GM23338 (cell line): ENCODE data around the gene GRIN1. TPM values are rescaled to one million over a fixed set of nuclear protein-coding genes. Genes with fewer than 3 reads are reported as not detected.

Experiments
- ATAC-seq: fragments of 200-7000 bp; cut with Tn5 transposase; 3 replicates; pipeline ENCODE4 v1.9.1; 2020
- DNase-seq: peaks from one replicate; pipeline ENCODE4 v3.0.0-alpha.2; 2015; ENCODE audit warnings: low spot score
- H2AFZ ChIP-seq: fragments of 200-600 bp; sonication (generic); 2 replicates; pipeline ENCODE4 v1.8.0; 2016; ENCODE audit warnings: antibody characterized with exemption, mild to moderate bottlenecking, moderate library complexity
- H3F3A ChIP-seq: fragments of 200-600 bp; sonication (generic); replicated peaks from 2 replicates; pipeline ENCODE4 v1.8.0; 2017; ENCODE audit warnings: antibody characterized with exemption, mixed run types, low read depth
- H3K27ac ChIP-seq: fragments of 200-600 bp; sonication (generic); 2 replicates; pipeline ENCODE4 v1.6.1; 2016; ENCODE audit warnings: low read depth
- H3K27me3 ChIP-seq: fragments of 200-600 bp; sonication (generic); 2 replicates; pipeline ENCODE4 v1.8.0; 2016; ENCODE audit warnings: mild to moderate bottlenecking, mixed run types, moderate library complexity; ENCODE audit not compliant: insufficient read depth
- H3K36me3 ChIP-seq: fragments of 200-600 bp; sonication (generic); 2 replicates; pipeline ENCODE4 v1.8.0; 2016; ENCODE audit warnings: mild to moderate bottlenecking; ENCODE audit not compliant: insufficient read depth
- H3K4me1 ChIP-seq: fragments of 200-600 bp; sonication (generic); 2 replicates; pipeline ENCODE4 v1.8.0; 2016; ENCODE audit warnings: mild to moderate bottlenecking, moderate library complexity; ENCODE audit not compliant: insufficient read depth
- H3K4me2 ChIP-seq: fragments of 200-600 bp; sonication (generic); 2 replicates; pipeline ENCODE4 v1.7.1; 2017; ENCODE audit warnings: mixed run types
- H3K4me3 ChIP-seq: fragments of 200-600 bp; sonication (generic); 2 replicates; pipeline ENCODE4 v1.6.1; 2016; ENCODE audit warnings: mixed run types
- H3K79me2 ChIP-seq: fragments of 200-600 bp; sonication (generic); replicated peaks from 2 replicates; pipeline ENCODE4 v1.8.0; 2017; ENCODE audit warnings: mild to moderate bottlenecking; ENCODE audit not compliant: insufficient read depth
- H3K9me2 ChIP-seq: fragments of 200-600 bp; sonication (generic); 2 replicates; pipeline ENCODE4 v1.8.0; 2017; ENCODE audit not compliant: insufficient read depth
- H4K20me1 ChIP-seq: fragments of 200-600 bp; sonication (generic); replicated peaks from 2 replicates; pipeline ENCODE4 v1.8.0; 2017; ENCODE audit warnings: mild to moderate bottlenecking; ENCODE audit not compliant: insufficient read depth
- H3K27ac Mint-ChIP-seq: 2 replicates; pipeline ENCODE4 v1.8.0; 2020; ENCODE audit warnings: inconsistent platforms, mild to moderate bottlenecking, moderate library complexity, mixed read lengths
- H3K27me3 Mint-ChIP-seq: 3 replicates; pipeline ENCODE4 v1.8.0; 2022; ENCODE audit warnings: low read depth, mild to moderate bottlenecking, moderate library complexity, mixed read lengths, inconsistent platforms; ENCODE audit not compliant: insufficient read depth, poor library complexity
- H3K36me3 Mint-ChIP-seq: 3 replicates; pipeline ENCODE4 v1.8.0; 2021; ENCODE audit warnings: low read depth, mild to moderate bottlenecking, inconsistent platforms, moderate library complexity, mixed read lengths
- H3K4me1 Mint-ChIP-seq: 3 replicates; pipeline ENCODE4 v1.8.0; 2020; ENCODE audit warnings: mild to moderate bottlenecking, inconsistent platforms, mixed read lengths
- H3K4me3 Mint-ChIP-seq: 3 replicates; pipeline ENCODE4 v1.8.0; 2021; ENCODE audit warnings: moderate library complexity, mild to moderate bottlenecking, inconsistent platforms, mixed read lengths
- H3K9me3 Mint-ChIP-seq: 3 replicates; pipeline ENCODE4 v1.8.0; 2020; ENCODE audit warnings: moderate library complexity, mild to moderate bottlenecking, inconsistent platforms, mixed read lengths
- CREB1 ChIP-seq: fragments of 250-450 bp; sonication (Bioruptor Pico); IDR thresholded peaks from 2 replicates; pipeline ENCODE4 v1.5.0; 2020; ENCODE audit warnings: low read depth, mild to moderate bottlenecking, moderate library complexity
- EZH2 ChIP-seq: fragments of 200-600 bp; sonication (generic); IDR thresholded peaks from one replicate; pipeline ENCODE4 v1.8.0; 2017; ENCODE audit warnings: antibody characterized with exemption, mild to moderate bottlenecking, low read depth; ENCODE audit not compliant: unreplicated experiment
- EZH2phosphoT487 ChIP-seq: fragments of 200-600 bp; sonication (generic); IDR thresholded peaks from one replicate; pipeline ENCODE4 v1.8.1; 2018; ENCODE audit warnings: antibody characterized with exemption; ENCODE audit not compliant: unreplicated experiment
- JUNB ChIP-seq: IDR thresholded peaks from one replicate; pipeline ENCODE4 v1.6.1; 2016; ENCODE audit warnings: antibody characterized with exemption; ENCODE audit not compliant: unreplicated experiment
- NANOG ChIP-seq: IDR thresholded peaks from 2 replicates; pipeline ENCODE4 v1.6.1; 2016; ENCODE audit warnings: antibody characterized with exemption, borderline replicate concordance
- POLR2AphosphoS5 ChIP-seq: IDR thresholded peaks from 2 replicates; pipeline ENCODE4 v1.6.1; 2016; ENCODE audit warnings: antibody characterized with exemption, low read depth
- STAT1 ChIP-seq: IDR thresholded peaks from one replicate; pipeline ENCODE4 v1.6.1; 2016; ENCODE audit warnings: antibody characterized with exemption; ENCODE audit not compliant: unreplicated experiment
- ZNF114 ChIP-seq: fragments of 250-450 bp; sonication (Bioruptor Pico); IDR thresholded peaks from 2 replicates; pipeline ENCODE4 v1.5.0; 2020; ENCODE audit warnings: mild to moderate bottlenecking, moderate library complexity
- ZNF331 ChIP-seq: fragments of 250-450 bp; sonication (Bioruptor Pico); IDR thresholded peaks from 2 replicates; pipeline ENCODE4 v1.5.0; 2020; ENCODE audit warnings: low read depth, mild to moderate bottlenecking, moderate library complexity
- polyA plus RNA-seq: library from polyadenylated mRNA; unstranded; fragments of >200 nt; fragmentation: Nextera tagmentation; extraction: Ambion mirVana; gene quantifications from 2 replicates; pipeline ENCODE4 v1.2.1, GENCODE V29; 2016
- total RNA-seq: library from RNA; depleted of rRNA; stranded (reverse); fragments of >200 nt; shearing (Covaris generic); gene quantifications from 2 replicates; pipeline ENCODE4 v1.2.3, GENCODE V29; 2014
- TF ChIP-seq, protein P1 (sequence below): IDR thresholded peaks from 2 replicates; pipeline ENCODE4 v1.6.1; 2016; ENCODE audit warnings: antibody characterized with exemption
- TF ChIP-seq, protein P2 (sequence below): IDR thresholded peaks from one replicate; pipeline ENCODE4 v1.6.1; 2018; ENCODE audit warnings: antibody characterized with exemption; ENCODE audit not compliant: unreplicated experiment
- TF ChIP-seq, protein P3 (sequence below): fragments of 250-450 bp; sonication (Bioruptor Pico); IDR thresholded peaks from 2 replicates; pipeline ENCODE4 v1.5.0; 2020; ENCODE audit warnings: mild to moderate bottlenecking, moderate library complexity
- TF ChIP-seq, protein P4 (sequence below), 2 experiments: fragments of 200-600 bp in 1 of 2; sonication (generic) in 1 of 2; conservative IDR thresholded peaks; 2 replicates each; pipeline versions ENCODE4 v1.5.1 to v1.6.1; 2016 to 2017; ENCODE audit warnings: antibody characterized with exemption in 2 of 2, low read depth in 2 of 2, mild to moderate bottlenecking in 2 of 2, moderate library complexity in 1 of 2

The GRIN1 gene
- total and polyA plus RNA-seq, 2 experiments from 2014 or later: 2.7 to 5.5 TPM

DNA sequence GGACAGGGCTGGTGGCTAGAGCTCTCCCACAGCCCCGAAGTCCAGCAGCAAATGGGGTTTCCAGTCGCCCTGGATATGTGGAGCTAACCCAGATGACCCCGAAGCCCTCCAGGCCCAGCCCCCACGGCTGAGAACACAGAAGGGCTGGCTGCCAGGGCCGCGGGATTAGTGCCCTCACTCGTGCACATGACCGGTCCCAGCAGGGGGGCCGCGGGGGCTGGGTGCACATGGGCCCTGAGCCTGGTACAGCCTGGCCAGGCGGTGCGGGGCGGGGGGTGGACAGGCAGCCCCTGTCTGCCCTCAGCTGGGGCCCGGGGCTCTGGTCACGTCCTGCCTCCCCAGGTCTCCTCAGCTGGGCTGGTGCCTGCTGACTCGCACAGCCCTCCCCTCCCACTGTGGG lies 55.4 kb downstream of the GRIN1 start:
- H3K9me2 ChIP-seq: no peaks in the 10 kb centered on the region
- no peaks in the 10 kb centered on the region for H3F3A ChIP-seq
- H2AFZ ChIP-seq: no peak overlapping the region
- H3K4me1 ChIP-seq: peaks cover 9% of the 10 kb centered on the region
- Mint-ChIP-seq H3K27me3 (peaks cover 6% of the 10 kb centered on the region), H3K27ac (no peak overlapping the region), H3K4me1 (peaks cover 17% of the 10 kb centered on the region), H3K9me3 (no peaks in the 10 kb centered on the region; the same call in 2 of the 3 replicates), H3K4me3 (no peak overlapping the region), H3K36me3 (peaks cover 5% of the 10 kb centered on the region)
- H3K4me3 ChIP-seq: no peak overlapping the region
- H3K27ac ChIP-seq: no peak overlapping the region
- no peak overlapping the region for H3K4me2 ChIP-seq
- H3K36me3 ChIP-seq: no peaks in the 10 kb centered on the region
- TF ChIP-seq ZNF114 (CRISPR knock-in tag) (no peak), EZH2phosphoT487 (no peak), POLR2AphosphoS5 (no peak), STAT1 (no peak), NANOG (no peak), ZNF331 (CRISPR knock-in tag) (no peak), CREB1 (no peak), EZH2 (no peak), JUNB (no peak)
- TF ChIP-seq, protein P1, sequence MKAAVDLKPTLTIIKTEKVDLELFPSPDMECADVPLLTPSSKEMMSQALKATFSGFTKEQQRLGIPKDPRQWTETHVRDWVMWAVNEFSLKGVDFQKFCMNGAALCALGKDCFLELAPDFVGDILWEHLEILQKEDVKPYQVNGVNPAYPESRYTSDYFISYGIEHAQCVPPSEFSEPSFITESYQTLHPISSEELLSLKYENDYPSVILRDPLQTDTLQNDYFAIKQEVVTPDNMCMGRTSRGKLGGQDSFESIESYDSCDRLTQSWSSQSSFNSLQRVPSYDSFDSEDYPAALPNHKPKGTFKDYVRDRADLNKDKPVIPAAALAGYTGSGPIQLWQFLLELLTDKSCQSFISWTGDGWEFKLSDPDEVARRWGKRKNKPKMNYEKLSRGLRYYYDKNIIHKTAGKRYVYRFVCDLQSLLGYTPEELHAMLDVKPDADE: no peak
- TF ChIP-seq, protein P2, sequence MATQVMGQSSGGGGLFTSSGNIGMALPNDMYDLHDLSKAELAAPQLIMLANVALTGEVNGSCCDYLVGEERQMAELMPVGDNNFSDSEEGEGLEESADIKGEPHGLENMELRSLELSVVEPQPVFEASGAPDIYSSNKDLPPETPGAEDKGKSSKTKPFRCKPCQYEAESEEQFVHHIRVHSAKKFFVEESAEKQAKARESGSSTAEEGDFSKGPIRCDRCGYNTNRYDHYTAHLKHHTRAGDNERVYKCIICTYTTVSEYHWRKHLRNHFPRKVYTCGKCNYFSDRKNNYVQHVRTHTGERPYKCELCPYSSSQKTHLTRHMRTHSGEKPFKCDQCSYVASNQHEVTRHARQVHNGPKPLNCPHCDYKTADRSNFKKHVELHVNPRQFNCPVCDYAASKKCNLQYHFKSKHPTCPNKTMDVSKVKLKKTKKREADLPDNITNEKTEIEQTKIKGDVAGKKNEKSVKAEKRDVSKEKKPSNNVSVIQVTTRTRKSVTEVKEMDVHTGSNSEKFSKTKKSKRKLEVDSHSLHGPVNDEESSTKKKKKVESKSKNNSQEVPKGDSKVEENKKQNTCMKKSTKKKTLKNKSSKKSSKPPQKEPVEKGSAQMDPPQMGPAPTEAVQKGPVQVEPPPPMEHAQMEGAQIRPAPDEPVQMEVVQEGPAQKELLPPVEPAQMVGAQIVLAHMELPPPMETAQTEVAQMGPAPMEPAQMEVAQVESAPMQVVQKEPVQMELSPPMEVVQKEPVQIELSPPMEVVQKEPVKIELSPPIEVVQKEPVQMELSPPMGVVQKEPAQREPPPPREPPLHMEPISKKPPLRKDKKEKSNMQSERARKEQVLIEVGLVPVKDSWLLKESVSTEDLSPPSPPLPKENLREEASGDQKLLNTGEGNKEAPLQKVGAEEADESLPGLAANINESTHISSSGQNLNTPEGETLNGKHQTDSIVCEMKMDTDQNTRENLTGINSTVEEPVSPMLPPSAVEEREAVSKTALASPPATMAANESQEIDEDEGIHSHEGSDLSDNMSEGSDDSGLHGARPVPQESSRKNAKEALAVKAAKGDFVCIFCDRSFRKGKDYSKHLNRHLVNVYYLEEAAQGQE: no peak
- TF ChIP-seq, protein P3, sequence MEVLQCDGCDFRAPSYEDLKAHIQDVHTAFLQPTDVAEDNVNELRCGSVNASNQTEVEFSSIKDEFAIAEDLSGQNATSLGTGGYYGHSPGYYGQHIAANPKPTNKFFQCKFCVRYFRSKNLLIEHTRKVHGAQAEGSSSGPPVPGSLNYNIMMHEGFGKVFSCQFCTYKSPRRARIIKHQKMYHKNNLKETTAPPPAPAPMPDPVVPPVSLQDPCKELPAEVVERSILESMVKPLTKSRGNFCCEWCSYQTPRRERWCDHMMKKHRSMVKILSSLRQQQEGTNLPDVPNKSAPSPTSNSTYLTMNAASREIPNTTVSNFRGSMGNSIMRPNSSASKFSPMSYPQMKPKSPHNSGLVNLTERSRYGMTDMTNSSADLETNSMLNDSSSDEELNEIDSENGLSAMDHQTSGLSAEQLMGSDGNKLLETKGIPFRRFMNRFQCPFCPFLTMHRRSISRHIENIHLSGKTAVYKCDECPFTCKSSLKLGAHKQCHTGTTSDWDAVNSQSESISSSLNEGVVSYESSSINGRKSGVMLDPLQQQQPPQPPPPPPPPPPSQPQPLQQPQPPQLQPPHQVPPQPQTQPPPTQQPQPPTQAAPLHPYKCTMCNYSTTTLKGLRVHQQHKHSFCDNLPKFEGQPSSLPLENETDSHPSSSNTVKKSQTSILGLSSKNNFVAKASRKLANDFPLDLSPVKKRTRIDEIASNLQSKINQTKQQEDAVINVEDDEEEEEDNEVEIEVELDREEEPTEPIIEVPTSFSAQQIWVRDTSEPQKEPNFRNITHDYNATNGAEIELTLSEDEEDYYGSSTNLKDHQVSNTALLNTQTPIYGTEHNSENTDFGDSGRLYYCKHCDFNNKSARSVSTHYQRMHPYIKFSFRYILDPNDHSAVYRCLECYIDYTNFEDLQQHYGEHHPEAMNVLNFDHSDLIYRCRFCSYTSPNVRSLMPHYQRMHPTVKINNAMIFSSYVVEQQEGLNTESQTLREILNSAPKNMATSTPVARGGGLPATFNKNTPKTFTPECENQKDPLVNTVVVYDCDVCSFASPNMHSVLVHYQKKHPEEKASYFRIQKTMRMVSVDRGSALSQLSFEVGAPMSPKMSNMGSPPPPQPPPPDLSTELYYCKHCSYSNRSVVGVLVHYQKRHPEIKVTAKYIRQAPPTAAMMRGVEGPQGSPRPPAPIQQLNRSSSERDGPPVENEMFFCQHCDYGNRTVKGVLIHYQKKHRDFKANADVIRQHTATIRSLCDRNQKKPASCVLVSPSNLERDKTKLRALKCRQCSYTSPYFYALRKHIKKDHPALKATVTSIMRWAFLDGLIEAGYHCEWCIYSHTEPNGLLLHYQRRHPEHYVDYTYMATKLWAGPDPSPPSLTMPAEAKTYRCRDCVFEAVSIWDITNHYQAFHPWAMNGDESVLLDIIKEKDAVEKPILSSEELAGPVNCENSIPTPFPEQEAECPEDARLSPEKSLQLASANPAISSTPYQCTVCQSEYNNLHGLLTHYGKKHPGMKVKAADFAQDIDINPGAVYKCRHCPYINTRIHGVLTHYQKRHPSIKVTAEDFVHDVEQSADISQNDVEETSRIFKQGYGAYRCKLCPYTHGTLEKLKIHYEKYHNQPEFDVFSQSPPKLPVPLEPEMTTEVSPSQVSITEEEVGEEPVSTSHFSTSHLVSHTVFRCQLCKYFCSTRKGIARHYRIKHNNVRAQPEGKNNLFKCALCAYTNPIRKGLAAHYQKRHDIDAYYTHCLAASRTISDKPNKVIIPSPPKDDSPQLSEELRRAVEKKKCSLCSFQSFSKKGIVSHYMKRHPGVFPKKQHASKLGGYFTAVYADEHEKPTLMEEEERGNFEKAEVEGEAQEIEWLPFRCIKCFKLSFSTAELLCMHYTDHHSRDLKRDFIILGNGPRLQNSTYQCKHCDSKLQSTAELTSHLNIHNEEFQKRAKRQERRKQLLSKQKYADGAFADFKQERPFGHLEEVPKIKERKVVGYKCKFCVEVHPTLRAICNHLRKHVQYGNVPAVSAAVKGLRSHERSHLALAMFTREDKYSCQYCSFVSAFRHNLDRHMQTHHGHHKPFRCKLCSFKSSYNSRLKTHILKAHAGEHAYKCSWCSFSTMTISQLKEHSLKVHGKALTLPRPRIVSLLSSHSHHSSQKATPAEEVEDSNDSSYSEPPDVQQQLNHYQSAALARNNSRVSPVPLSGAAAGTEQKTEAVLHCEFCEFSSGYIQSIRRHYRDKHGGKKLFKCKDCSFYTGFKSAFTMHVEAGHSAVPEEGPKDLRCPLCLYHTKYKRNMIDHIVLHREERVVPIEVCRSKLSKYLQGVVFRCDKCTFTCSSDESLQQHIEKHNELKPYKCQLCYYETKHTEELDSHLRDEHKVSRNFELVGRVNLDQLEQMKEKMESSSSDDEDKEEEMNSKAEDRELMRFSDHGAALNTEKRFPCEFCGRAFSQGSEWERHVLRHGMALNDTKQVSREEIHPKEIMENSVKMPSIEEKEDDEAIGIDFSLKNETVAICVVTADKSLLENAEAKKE (CRISPR knock-in tag): no peak
- TF ChIP-seq, protein P4, sequence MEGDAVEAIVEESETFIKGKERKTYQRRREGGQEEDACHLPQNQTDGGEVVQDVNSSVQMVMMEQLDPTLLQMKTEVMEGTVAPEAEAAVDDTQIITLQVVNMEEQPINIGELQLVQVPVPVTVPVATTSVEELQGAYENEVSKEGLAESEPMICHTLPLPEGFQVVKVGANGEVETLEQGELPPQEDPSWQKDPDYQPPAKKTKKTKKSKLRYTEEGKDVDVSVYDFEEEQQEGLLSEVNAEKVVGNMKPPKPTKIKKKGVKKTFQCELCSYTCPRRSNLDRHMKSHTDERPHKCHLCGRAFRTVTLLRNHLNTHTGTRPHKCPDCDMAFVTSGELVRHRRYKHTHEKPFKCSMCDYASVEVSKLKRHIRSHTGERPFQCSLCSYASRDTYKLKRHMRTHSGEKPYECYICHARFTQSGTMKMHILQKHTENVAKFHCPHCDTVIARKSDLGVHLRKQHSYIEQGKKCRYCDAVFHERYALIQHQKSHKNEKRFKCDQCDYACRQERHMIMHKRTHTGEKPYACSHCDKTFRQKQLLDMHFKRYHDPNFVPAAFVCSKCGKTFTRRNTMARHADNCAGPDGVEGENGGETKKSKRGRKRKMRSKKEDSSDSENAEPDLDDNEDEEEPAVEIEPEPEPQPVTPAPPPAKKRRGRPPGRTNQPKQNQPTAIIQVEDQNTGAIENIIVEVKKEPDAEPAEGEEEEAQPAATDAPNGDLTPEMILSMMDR (conservative IDR thresholded peaks at IDR 0.05; ENCODE audit: low read depth in 2 of 2): no peak
- ATAC-seq: peak; percentile 6; the same call in 2 of the 3 replicates
- no peak for DNase-seq
- H4K20me1 ChIP-seq: no peaks in the 10 kb centered on the region; the same call in 1 of the 2 replicates
- H3K79me2 ChIP-seq: peaks cover 47% of the 10 kb centered on the region
- H3K27me3 ChIP-seq: no peaks in the 10 kb centered on the region
